Measurements from ENCODE around the gene RASAL1. TPM values are rescaled to one million over a fixed set of nuclear protein-coding genes. Genes with fewer than 3 reads are reported as not detected.

RASAL1 gene
- total RNA-seq, 1 experiment from 2014 or later: 16.0 TPM

DNA sequence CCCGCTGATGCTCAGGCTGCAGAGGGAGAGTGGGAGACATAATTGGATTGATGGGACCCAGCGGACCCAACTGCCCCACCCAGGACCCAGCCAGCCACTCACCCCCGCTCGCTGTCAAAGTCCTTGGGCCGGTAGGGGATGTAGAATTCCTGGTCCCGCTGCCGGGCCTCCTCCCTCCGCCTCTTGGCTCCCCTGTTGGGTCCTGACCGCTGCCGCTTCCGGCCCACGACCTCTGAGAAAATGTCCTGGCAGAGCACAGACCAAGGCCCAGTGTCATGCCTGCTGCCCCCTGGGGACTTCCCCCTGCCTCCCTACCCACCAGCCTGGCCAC is 27.4 kb upstream of the RASAL1 start:
- Histone ChIP-seq H3K4me2 (ENCODE audit: low read length) (no peak overlapping the region), H2AFZ (ENCODE audit: low read depth, low read length, poor library complexity, severe bottlenecking) (no peak overlapping the region), H3K27ac (ENCODE audit: low read depth, low read length) (no peak overlapping the region), H3K4me3 (replicated peaks in 1 of 2; ENCODE audit: low read depth in 1 of 2, low read length in 2 of 2) (no peak overlapping the region), H4K20me1 (ENCODE audit: insufficient read depth) (peaks cover 4% of the 10 kb centered on the region; the same call in 1 of the 2 replicates), H3K9me2 (ENCODE audit: insufficient read depth) (no peaks in the 10 kb centered on the region), H3K79me2 (ENCODE audit: insufficient read depth, low read length) (no peaks in the 10 kb centered on the region), H3K36me3 (ENCODE audit: control insufficient read depth in 1 of 2, insufficient read depth in 2 of 2, low read length in 2 of 2) (peaks cover 28 to 46% of the 10 kb centered on the region in 2 experiments), H3K9ac (ENCODE audit: low read length) (no peak overlapping the region), H3K27me3 (ENCODE audit: insufficient read depth, low read length) (no peaks in the 10 kb centered on the region), H3K4me1 (ENCODE audit: control insufficient read depth in 1 of 2, insufficient read depth in 2 of 2, low read length in 2 of 2) (peaks cover 0 to 10% of the 10 kb centered on the region in 2 experiments; a peak in 2 of 4 replicates), H3K9me3 (ENCODE audit: control insufficient read depth in 1 of 2, insufficient read depth in 1 of 2, low read depth in 1 of 2, low read length in 2 of 2) (no peaks in the 10 kb centered on the region)
- ATAC-seq (no peak), DNase-seq (ENCODE audit: low read depth, low spot score) (no peak)
- POLR2A ChIA-PET: no interaction called here
- TF ChIP-seq EZH2 (IDR thresholded peaks at IDR 0.05) (no peak), ZFX (IDR thresholded peaks at IDR 0.05) (no peak), ZNF274 (IDR thresholded peaks at IDR 0.05; ENCODE audit: low read depth, low read length) (no peak), POLR2AphosphoS5 (IDR thresholded peaks at IDR 0.05; ENCODE audit: low read depth, low read length) (no peak), RAD21 (IDR thresholded peaks at IDR 0.05; ENCODE audit: low read depth) (no peak), ELF1 (IDR thresholded peaks at IDR 0.05; ENCODE audit: borderline replicate concordance, low read depth) (no peak), FOSL1 (IDR thresholded peaks at IDR 0.05; ENCODE audit: low read depth) (no peak), EGR1 (IDR thresholded peaks at IDR 0.05; ENCODE audit: low read depth) (no peak), SP1 (IDR thresholded peaks at IDR 0.05; ENCODE audit: low read depth) (no peak), SRF (IDR thresholded peaks at IDR 0.05; ENCODE audit: low read depth) (no peak), EZH2phosphoT487 (IDR thresholded peaks at IDR 0.05; ENCODE audit: borderline replicate concordance) (no peak), POLR2A (IDR thresholded peaks at IDR 0.05; ENCODE audit: borderline replicate concordance, extremely low read depth, insufficient read depth, insufficient read length) (no peak), JUND (IDR thresholded peaks at IDR 0.05) (no peak), TCF7L2 (IDR thresholded peaks at IDR 0.05; ENCODE audit: borderline replicate concordance, extremely low read depth, insufficient read depth, insufficient read length) (no peak), SIN3A (IDR thresholded peaks at IDR 0.05; ENCODE audit: low read depth) (no peak), CEBPB (IDR thresholded peaks at IDR 0.05; ENCODE audit: low read depth) (no peak)
- TF ChIP-seq, protein P1, sequence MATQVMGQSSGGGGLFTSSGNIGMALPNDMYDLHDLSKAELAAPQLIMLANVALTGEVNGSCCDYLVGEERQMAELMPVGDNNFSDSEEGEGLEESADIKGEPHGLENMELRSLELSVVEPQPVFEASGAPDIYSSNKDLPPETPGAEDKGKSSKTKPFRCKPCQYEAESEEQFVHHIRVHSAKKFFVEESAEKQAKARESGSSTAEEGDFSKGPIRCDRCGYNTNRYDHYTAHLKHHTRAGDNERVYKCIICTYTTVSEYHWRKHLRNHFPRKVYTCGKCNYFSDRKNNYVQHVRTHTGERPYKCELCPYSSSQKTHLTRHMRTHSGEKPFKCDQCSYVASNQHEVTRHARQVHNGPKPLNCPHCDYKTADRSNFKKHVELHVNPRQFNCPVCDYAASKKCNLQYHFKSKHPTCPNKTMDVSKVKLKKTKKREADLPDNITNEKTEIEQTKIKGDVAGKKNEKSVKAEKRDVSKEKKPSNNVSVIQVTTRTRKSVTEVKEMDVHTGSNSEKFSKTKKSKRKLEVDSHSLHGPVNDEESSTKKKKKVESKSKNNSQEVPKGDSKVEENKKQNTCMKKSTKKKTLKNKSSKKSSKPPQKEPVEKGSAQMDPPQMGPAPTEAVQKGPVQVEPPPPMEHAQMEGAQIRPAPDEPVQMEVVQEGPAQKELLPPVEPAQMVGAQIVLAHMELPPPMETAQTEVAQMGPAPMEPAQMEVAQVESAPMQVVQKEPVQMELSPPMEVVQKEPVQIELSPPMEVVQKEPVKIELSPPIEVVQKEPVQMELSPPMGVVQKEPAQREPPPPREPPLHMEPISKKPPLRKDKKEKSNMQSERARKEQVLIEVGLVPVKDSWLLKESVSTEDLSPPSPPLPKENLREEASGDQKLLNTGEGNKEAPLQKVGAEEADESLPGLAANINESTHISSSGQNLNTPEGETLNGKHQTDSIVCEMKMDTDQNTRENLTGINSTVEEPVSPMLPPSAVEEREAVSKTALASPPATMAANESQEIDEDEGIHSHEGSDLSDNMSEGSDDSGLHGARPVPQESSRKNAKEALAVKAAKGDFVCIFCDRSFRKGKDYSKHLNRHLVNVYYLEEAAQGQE (IDR thresholded peaks at IDR 0.05; ENCODE audit: low read depth): no peak
- TF ChIP-seq, protein P2, sequence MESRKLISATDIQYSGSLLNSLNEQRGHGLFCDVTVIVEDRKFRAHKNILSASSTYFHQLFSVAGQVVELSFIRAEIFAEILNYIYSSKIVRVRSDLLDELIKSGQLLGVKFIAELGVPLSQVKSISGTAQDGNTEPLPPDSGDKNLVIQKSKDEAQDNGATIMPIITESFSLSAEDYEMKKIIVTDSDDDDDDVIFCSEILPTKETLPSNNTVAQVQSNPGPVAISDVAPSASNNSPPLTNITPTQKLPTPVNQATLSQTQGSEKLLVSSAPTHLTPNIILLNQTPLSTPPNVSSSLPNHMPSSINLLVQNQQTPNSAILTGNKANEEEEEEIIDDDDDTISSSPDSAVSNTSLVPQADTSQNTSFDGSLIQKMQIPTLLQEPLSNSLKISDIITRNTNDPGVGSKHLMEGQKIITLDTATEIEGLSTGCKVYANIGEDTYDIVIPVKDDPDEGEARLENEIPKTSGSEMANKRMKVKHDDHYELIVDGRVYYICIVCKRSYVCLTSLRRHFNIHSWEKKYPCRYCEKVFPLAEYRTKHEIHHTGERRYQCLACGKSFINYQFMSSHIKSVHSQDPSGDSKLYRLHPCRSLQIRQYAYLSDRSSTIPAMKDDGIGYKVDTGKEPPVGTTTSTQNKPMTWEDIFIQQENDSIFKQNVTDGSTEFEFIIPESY (IDR thresholded peaks at IDR 0.05; ENCODE audit: extremely low read depth, insufficient replicate concordance, low read length): no peak
- TF ChIP-seq, protein P3, sequence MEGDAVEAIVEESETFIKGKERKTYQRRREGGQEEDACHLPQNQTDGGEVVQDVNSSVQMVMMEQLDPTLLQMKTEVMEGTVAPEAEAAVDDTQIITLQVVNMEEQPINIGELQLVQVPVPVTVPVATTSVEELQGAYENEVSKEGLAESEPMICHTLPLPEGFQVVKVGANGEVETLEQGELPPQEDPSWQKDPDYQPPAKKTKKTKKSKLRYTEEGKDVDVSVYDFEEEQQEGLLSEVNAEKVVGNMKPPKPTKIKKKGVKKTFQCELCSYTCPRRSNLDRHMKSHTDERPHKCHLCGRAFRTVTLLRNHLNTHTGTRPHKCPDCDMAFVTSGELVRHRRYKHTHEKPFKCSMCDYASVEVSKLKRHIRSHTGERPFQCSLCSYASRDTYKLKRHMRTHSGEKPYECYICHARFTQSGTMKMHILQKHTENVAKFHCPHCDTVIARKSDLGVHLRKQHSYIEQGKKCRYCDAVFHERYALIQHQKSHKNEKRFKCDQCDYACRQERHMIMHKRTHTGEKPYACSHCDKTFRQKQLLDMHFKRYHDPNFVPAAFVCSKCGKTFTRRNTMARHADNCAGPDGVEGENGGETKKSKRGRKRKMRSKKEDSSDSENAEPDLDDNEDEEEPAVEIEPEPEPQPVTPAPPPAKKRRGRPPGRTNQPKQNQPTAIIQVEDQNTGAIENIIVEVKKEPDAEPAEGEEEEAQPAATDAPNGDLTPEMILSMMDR (IDR thresholded peaks at IDR 0.05 in 2 of 3, conservative IDR thresholded peaks at IDR 0.05 in 1 of 3; ENCODE audit: borderline replicate concordance in 1 of 3, insufficient read depth in 1 of 3, low read depth in 2 of 3, low read length in 2 of 3): no peak
- TF ChIP-seq, protein P4, sequence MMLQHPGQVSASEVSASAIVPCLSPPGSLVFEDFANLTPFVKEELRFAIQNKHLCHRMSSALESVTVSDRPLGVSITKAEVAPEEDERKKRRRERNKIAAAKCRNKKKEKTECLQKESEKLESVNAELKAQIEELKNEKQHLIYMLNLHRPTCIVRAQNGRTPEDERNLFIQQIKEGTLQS (IDR thresholded peaks at IDR 0.05): no peak
- intact Hi-C loops (cut with micrococcal nuclease): no loop called here
- CTCF ChIA-PET: no interaction called here
- no TSS peak for BruUV-seq (replicated peaks)
- RAD21 ChIA-PET (ENCODE audit: low non-redundant PET in 1 of 2, low total read pairs in 2 of 2, uncharacterized antibody in 2 of 2, unreplicated experiment in 2 of 2): no interaction called here
